ENCODE data around the gene ITGB4.
A peak's percentile ranks its signal among the peaks of the same experiment; 100 is the strongest.

GRCh38 chr17:75706042-75706728, 15.1 kb upstream of the ITGB4 start:
- no peak for TF ChIP-seq DPF2 (CRISPR knock-in tag; IDR thresholded peaks at IDR 0.05; ENCODE audit: borderline replicate concordance, low read depth)
- TF ChIP-seq CTCF (CRISPR knock-in tag; IDR thresholded peaks at IDR 0.05): peak; percentile 21; the same call in 1 of the 2 replicates
- no peak for TF ChIP-seq HCFC1 (IDR thresholded peaks at IDR 0.05; ENCODE audit: low read depth, low read length)
- TF ChIP-seq PHF8 (CRISPR knock-in tag; IDR thresholded peaks at IDR 0.05): no peak
- no peak for TF ChIP-seq RFX5 (IDR thresholded peaks at IDR 0.05; ENCODE audit: low read depth, low read length)
